Measurements from ENCODE around the gene FBXO40. TPM values are rescaled to one million over a fixed set of nuclear protein-coding genes. Genes with fewer than 3 reads are reported as not detected.

The FBXO40 gene
- not detected in 2 replicates for total RNA-seq (2011; cell fraction: chromatin; rRNA removed; ENCODE audit: low replicate concordance)
- not detected in 2 replicates for total RNA-seq (2011; cell fraction: nucleolus; rRNA removed)
- total RNA-seq (2011; cell fraction: nucleoplasm; rRNA removed) = not detected in 2 replicates
- total RNA-seq (2014; rRNA removed) = 0.05 TPM in 1 of 2 replicates, not detected in the other
- total RNA-seq (2014; rRNA removed; fragmentation: Illumina TruSeq; extraction: Trizol) = 0.03 and 0.04 TPM in 2 replicates
- total RNA-seq (2015; rRNA removed; fragmentation: Illumina TruSeq; extraction: Trizol) = 0.04 TPM in 1 of 2 replicates, not detected in the other
- total RNA-seq (2021) = not detected in 2 replicates
- not detected in 2 replicates for polyA plus RNA-seq (2011; rRNA removed)
- polyA plus RNA-seq (2011; cell fraction: cytosol; rRNA removed) = not detected in 2 replicates
- polyA plus RNA-seq (2011; cell fraction: nucleus; rRNA removed) = not detected in 2 replicates
- polyA plus RNA-seq (2012) = 0.01 TPM in 1 of 2 replicates, not detected in the other
- polyA plus RNA-seq (2014; fragmentation: Illumina TruSeq; extraction: Trizol) = 0.04 TPM in 1 of 2 replicates, not detected in the other
- polyA plus RNA-seq (2014; fragmentation: Nextera tagmentation; extraction: Ambion mirVana) = under 1 TPM in 1 of 2 experiments, not detected in 1; 0.01 TPM
- 0.01 TPM in 1 of 2 replicates, not detected in the other for polyA plus RNA-seq (2014; rRNA removed)
- not detected in 2 replicates for polyA minus RNA-seq (2011; rRNA and poly(A)+ RNA removed)
- polyA minus RNA-seq (2011; cell fraction: cytosol; rRNA and poly(A)+ RNA removed) = not detected in 2 replicates
- not detected in 2 replicates for polyA minus RNA-seq (2011; cell fraction: nucleus; rRNA and poly(A)+ RNA removed)
- Bru-seq, nascent RNA = percentile 9 among the genes with signal in this experiment
- BruChase-seq, experiment 1, labeled RNA remaining after a 2-hour chase = not detected
- not detected for BruChase-seq, experiment 2, labeled RNA remaining after a 6-hour chase
- long read RNA-seq, experiment 1 = 0 reads
- long read RNA-seq, experiment 2 = 0 reads
- long read RNA-seq, experiment 3 = 0 reads

DNA sequence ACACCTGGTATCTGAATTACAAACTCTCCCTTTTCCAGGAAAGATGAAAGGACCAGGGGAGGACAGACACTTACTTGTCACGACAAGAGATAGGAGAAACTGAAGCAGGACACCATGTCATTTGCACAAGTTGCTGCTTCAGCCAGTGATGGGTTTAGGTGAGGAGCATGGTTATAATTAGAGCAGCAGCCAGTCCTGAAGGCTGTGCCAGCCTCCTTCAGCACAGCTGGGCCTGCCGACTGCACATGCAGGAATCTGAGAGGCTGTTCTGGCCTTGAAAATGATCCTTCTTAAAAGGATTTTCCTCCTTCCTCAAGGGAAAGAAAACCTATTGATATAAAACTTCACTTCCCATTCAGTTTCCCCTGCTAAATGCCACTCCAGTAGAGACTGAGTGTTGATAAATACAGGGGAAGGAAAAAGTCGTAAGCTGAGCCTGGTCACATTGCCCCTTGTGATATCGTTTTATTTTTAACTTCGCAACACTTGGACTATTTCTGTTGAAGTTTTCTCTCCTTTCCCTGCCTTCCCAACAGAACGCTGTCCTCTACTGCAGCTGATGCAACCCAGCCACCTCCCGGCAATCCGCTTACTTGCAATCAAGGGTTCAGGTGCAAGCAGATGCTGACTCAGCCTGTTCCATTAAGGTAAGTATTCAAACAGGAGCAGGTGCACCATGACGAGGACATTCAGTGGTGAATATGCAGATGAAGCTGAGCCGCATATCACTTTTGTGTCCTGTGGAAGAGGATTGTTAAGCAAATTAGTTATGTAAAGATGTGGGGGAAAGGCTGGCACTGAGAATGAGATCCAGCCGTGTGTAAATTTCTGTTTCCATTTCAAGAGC, at the start of gene FBXO40:
Gene FBXO40 (plus strand): TSS at position 524 of the 847 bp plus-strand sequence. CDS start 27,197 bp downstream, outside the sequence.
- H3K4me3 ChIP-seq = no peak within 1 kb of the TSS
- H4K20me1 ChIP-seq (replicated peaks; ENCODE audit: control insufficient read depth, insufficient read depth, low read length) = no peaks in the 10 kb centered on the region
- H3K4me1 ChIP-seq (replicated peaks in 1 of 2; ENCODE audit: control insufficient read depth in 2 of 2, insufficient read depth in 2 of 2, low read length in 2 of 2) = no peaks in the 10 kb centered on the region
- no peak within 1 kb of the TSS for H2AFZ ChIP-seq (ENCODE audit: low read depth, low read length)
- no peaks in the 10 kb centered on the region for H3K36me3 ChIP-seq (ENCODE audit: control insufficient read depth, insufficient read depth, low read length)
- FAIRE-seq = no peak
- ChIA-PET POLR2A (interaction anchor here (0.7 kb wide), 1 partner anchor 37 kb away, joined by 3 read pairs; no protein-coding TSS in a partner anchor), CTCF (ENCODE audit: low intra/inter-chr PET ratio) (no interaction called here)
- H3K9me3 ChIP-seq (replicated peaks; ENCODE audit: control insufficient read depth, insufficient read depth, low read depth, low read length) = no peaks in the 10 kb centered on the region
- no peaks in the 10 kb centered on the region for H3K79me2 ChIP-seq (ENCODE audit: control insufficient read depth, insufficient read depth, low read length)
- H3K27ac ChIP-seq (ENCODE audit: extremely low read depth, low read depth, low read length) = no peak within 1 kb of the TSS
- WGBS (ENCODE audit: insufficient coverage, low coverage, missing lambda C conversion rate) = 5% methylated on average over 10 of the region's 11 CpGs
- no peaks in the 10 kb centered on the region for H3K9me1 ChIP-seq (ENCODE audit: control insufficient read depth, insufficient read depth, low read length)
- peak; percentile 75 for ATAC-seq
- no peak within 1 kb of the TSS for H3K4me2 ChIP-seq (ENCODE audit: insufficient read depth, low read length)
- H3K9ac ChIP-seq (ENCODE audit: insufficient read depth in 1 of 2, low read depth in 2 of 2, low read length in 2 of 2) = no peak within 1 kb of the TSS
- intact Hi-C loops (cut with micrococcal nuclease) = no loop called here
- H3K27me3 ChIP-seq (ENCODE audit: control insufficient read depth in 2 of 2, insufficient read depth in 2 of 2, low read length in 2 of 2) = no peaks in the 10 kb centered on the region; a peak in 1 of 5 replicates
- BruUV-seq (replicated peaks) = no TSS peak
- in situ Hi-C loops (cut with MboI) = no loop called here
- DNase-seq (ENCODE audit: extremely low read depth in 1 of 4, low spot score in 3 of 4) = peak in 1 of 4 experiments; percentile 11
- TF ChIP-seq, protein P1, sequence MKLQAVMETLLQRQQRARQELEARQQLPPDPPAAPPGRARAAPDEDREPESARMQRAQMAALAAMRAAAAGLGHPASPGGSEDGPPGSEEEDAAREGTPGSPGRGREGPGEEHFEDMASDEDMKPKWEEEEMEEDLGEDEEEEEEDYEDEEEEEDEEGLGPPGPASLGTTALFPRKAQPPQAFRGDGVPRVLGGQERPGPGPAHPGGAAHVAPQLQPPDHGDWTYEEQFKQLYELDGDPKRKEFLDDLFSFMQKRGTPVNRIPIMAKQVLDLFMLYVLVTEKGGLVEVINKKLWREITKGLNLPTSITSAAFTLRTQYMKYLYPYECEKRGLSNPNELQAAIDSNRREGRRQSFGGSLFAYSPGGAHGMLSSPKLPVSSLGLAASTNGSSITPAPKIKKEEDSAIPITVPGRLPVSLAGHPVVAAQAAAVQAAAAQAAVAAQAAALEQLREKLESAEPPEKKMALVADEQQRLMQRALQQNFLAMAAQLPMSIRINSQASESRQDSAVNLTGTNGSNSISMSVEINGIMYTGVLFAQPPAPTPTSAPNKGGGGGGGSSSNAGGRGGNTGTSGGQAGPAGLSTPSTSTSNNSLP (IDR thresholded peaks at IDR 0.05; ENCODE audit: borderline replicate concordance, low read depth, low read length) = no peak
- TF ChIP-seq ETV6 (IDR thresholded peaks at IDR 0.05; ENCODE audit: borderline replicate concordance in 1 of 2, low read depth in 2 of 2, low read length in 1 of 2) = no peak
- no peak for TF ChIP-seq ETV6 (CRISPR knock-in tag; IDR thresholded peaks at IDR 0.05; ENCODE audit: borderline replicate concordance)
- TF ChIP-seq YY1 (IDR thresholded peaks at IDR 0.05; ENCODE audit: borderline replicate concordance in 1 of 3, control insufficient read depth in 1 of 3, extremely low read depth in 1 of 3, insufficient read depth in 3 of 3, insufficient read length in 1 of 3, insufficient replicate concordance in 2 of 3, low read depth in 1 of 3, low read length in 2 of 3) = no peak
- TF ChIP-seq CUX1 (CRISPR knock-in tag; IDR thresholded peaks at IDR 0.05) = no peak
- TF ChIP-seq, protein P2, sequence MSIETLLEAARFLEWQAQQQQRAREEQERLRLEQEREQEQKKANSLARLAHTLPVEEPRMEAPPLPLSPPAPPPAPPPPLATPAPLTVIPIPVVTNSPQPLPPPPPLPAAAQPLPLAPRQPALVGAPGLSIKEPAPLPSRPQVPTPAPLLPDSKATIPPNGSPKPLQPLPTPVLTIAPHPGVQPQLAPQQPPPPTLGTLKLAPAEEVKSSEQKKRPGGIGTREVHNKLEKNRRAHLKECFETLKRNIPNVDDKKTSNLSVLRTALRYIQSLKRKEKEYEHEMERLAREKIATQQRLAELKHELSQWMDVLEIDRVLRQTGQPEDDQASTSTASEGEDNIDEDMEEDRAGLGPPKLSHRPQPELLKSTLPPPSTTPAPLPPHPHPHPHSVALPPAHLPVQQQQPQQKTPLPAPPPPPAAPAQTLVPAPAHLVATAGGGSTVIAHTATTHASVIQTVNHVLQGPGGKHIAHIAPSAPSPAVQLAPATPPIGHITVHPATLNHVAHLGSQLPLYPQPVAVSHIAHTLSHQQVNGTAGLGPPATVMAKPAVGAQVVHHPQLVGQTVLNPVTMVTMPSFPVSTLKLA (conservative IDR thresholded peaks at IDR 0.05) = no peak
